IMR-90 (cell line): Measurements from ENCODE around the gene SARM1. TPM values are rescaled to one million over a fixed set of nuclear protein-coding genes. Genes with fewer than 3 reads are reported as not detected.

ENCODE experiments used
- ATAC-seq: fragments of 200-7000 bp; cut with Tn5 transposase; 2 replicates; pipeline ENCODE4 v1.9.1; 2020; ENCODE audit warnings: low read depth, mild to moderate bottlenecking, moderate library complexity
- BruUV-seq: library from RNA; stranded (reverse); fragments of 400-500 nt; replicated peaks from 2 replicates; lab custom pipeline; 2021; lab: Mats Ljungman, UMichigan
- CTCF ChIA-PET: fragments of 300-600 bp; formaldehyde crosslinking; extraction: SDS; loops from one replicate; lab custom pipeline; 2021; ENCODE audit warnings: antibody characterized with exemption; lab: Yijun Ruan, JAX
- POLR2A ChIA-PET: fragments of 300-600 bp; sonication (Branson Sonifier 250); formaldehyde crosslinking; loops from one replicate; lab custom pipeline; 2022; ENCODE audit warnings: antibody characterized with exemption; ENCODE audit not compliant: unreplicated experiment; lab: Charles Lee
- DNase-seq: peaks from one replicate; pipeline ENCODE4 v3.0.0; 2013
- H2AFZ ChIP-seq: replicated peaks from 2 replicates; pipeline ENCODE3; 2013; ENCODE audit warnings: low read length, mild to moderate bottlenecking; ENCODE audit not compliant: poor library complexity
- H2AK5ac ChIP-seq: 2 replicates; pipeline ENCODE4 v1.6.1; 2013; ENCODE audit warnings: low read depth, low read length, inconsistent platforms
- H2AK9ac ChIP-seq: replicated peaks from 2 replicates; pipeline ENCODE3; 2013; ENCODE audit warnings: mild to moderate bottlenecking, low read depth, low read length, moderate library complexity; ENCODE audit not compliant: poor library complexity
- H2BK120ac ChIP-seq: 2 replicates; pipeline ENCODE4 v1.6.1; 2013; ENCODE audit warnings: low read depth, low read length, inconsistent platforms
- H2BK15ac ChIP-seq: 3 replicates; pipeline ENCODE4 v1.6.1; 2013; ENCODE audit warnings: low read depth, low read length, inconsistent platforms
- H2BK20ac ChIP-seq: 2 replicates; pipeline ENCODE4 v1.6.1; 2013; ENCODE audit warnings: low read depth, mild to moderate bottlenecking, inconsistent platforms, low read length, moderate library complexity
- H2BK5ac ChIP-seq: 2 replicates; pipeline ENCODE4 v1.6.1; 2013; ENCODE audit warnings: mild to moderate bottlenecking, low read depth, low read length, inconsistent platforms; ENCODE audit not compliant: poor library complexity, severe bottlenecking
- H3K14ac ChIP-seq: replicated peaks from 2 replicates; pipeline ENCODE4 v1.6.1; 2013; ENCODE audit warnings: low read depth, low read length, inconsistent platforms
- H3K18ac ChIP-seq: 2 replicates; pipeline ENCODE4 v1.6.1; 2013; ENCODE audit warnings: low read depth, low read length, control low read depth
- H3K23ac ChIP-seq: 2 replicates; pipeline ENCODE4 v1.6.1; 2013; ENCODE audit warnings: low read depth, low read length, inconsistent platforms
- H3K27ac ChIP-seq: 2 replicates; pipeline ENCODE4 v1.5.1; 2013; ENCODE audit warnings: mild to moderate bottlenecking, control low read depth, low read length; ENCODE audit not compliant: insufficient read depth
- H3K27me3 ChIP-seq: 2 replicates; pipeline ENCODE4 v1.6.1; 2013; ENCODE audit warnings: low read length; ENCODE audit not compliant: control insufficient read depth, insufficient read depth
- H3K36me3 ChIP-seq: 2 replicates; pipeline ENCODE4 v1.6.1; 2013; ENCODE audit warnings: low read length, mixed read lengths; ENCODE audit not compliant: control insufficient read depth, insufficient read depth
- H3K4ac ChIP-seq: 2 replicates; pipeline ENCODE4 v1.6.1; 2013; ENCODE audit warnings: low read depth, low read length, inconsistent platforms
- H3K4me1 ChIP-seq: 2 replicates; pipeline ENCODE4 v1.6.1; 2013; ENCODE audit warnings: low read length, mixed read lengths; ENCODE audit not compliant: control insufficient read depth, insufficient read depth
- H3K4me2 ChIP-seq: 2 replicates; pipeline ENCODE4 v1.6.1; 2013; ENCODE audit warnings: low read depth, mild to moderate bottlenecking, control low read depth, low read length, moderate library complexity
- H3K4me3 ChIP-seq: 2 replicates; pipeline ENCODE4 v1.5.1; 2013; ENCODE audit warnings: low read depth, mild to moderate bottlenecking, control low read depth, low read length, moderate library complexity; ENCODE audit not compliant: insufficient read depth
- H3K56ac ChIP-seq: 2 replicates; pipeline ENCODE4 v1.6.1; 2013; ENCODE audit warnings: low read length, inconsistent platforms; ENCODE audit not compliant: insufficient read depth; ENCODE audit errors: extremely low read depth
- H3K79me1 ChIP-seq, 2 experiments: 2 replicates each; pipeline ENCODE4 v1.6.1; 2013; ENCODE audit warnings: low read length in 2 of 2, inconsistent platforms in 1 of 2, low read depth in 1 of 2
- H3K9ac ChIP-seq: 2 replicates; pipeline ENCODE4 v1.6.1; 2013; ENCODE audit warnings: low read depth, low read length, control low read depth
- H3K9me1 ChIP-seq: 2 replicates; pipeline ENCODE4 v1.6.1; 2013; ENCODE audit warnings: low read length, inconsistent platforms; ENCODE audit not compliant: insufficient read depth
- H3K9me3 ChIP-seq: 2 replicates; pipeline ENCODE4 v1.6.1; 2013; ENCODE audit warnings: low read length; ENCODE audit not compliant: control insufficient read depth, insufficient read depth
- H4K20me1 ChIP-seq: 2 replicates; pipeline ENCODE4 v1.6.1; 2013; ENCODE audit warnings: low read length, inconsistent platforms; ENCODE audit not compliant: insufficient read depth
- H4K5ac ChIP-seq: 2 replicates; pipeline ENCODE4 v1.6.1; 2013; ENCODE audit warnings: mild to moderate bottlenecking, low read depth, low read length, control low read depth
- H4K8ac ChIP-seq, 2 experiments: 2 replicates each; pipeline ENCODE4 v1.6.1; 2013; ENCODE audit warnings: low read depth in 2 of 2, low read length in 2 of 2, control low read depth in 1 of 2, inconsistent platforms in 1 of 2
- H4K91ac ChIP-seq: 2 replicates; pipeline ENCODE4 v1.6.1; 2013; ENCODE audit warnings: low read depth, low read length, inconsistent platforms; ENCODE audit not compliant: insufficient read depth
- BHLHE40 ChIP-seq: fragments of 150-350 bp; IDR thresholded peaks from 2 replicates; pipeline ENCODE4 v1.6.1; 2016; ENCODE audit warnings: mild to moderate bottlenecking, low read depth, low read length
- MAFK ChIP-seq: IDR thresholded peaks from 2 replicates; pipeline ENCODE4 v1.6.1; 2012; ENCODE audit warnings: low read depth, low read length, improper control_type of control experiment
- WGBS, 2 experiments: methylation state at CpG; one replicate each; pipeline versions ENCODE4 v1.1.5 to v1.1.7; 2013; ENCODE audit warnings: missing lambda C conversion rate in 2 of 2; ENCODE audit not compliant: insufficient read length in 1 of 2; ENCODE audit errors: extremely low coverage in 2 of 2; 5-methylcytosine and 5-hydroxymethylcytosine counted together
- dilution Hi-C: fragments of 300-500 bp; cut with HindIII; formaldehyde crosslinking; loops from one replicate; pipeline ENCODE4 v1.14.3; 2018; ENCODE audit warnings: low sequenced_read_pairs; ENCODE audit not compliant: unreplicated experiment
- in situ Hi-C: fragments of 300-500 bp; cut with MboI; formaldehyde crosslinking; loops from 3 replicates; pipeline ENCODE4 v1.14.3; 2019; ENCODE audit warnings: low sequenced_read_pairs, inconsistent platforms, mixed read lengths
- intact Hi-C: fragments of 100-400 bp; cut with micrococcal nuclease; formaldehyde crosslinking; loops from 2 replicates; pipeline ENCODE4 v1.10.0; 2022
- microRNA-seq, 2 experiments: library from miRNA; stranded (forward) in 1 of 2; unstranded in 1 of 2; fragments of 10-50 nt in 1 of 2; fragments of <30 nt in 1 of 2; gene quantifications in 1 of 2; microRNA quantifications in 1 of 2; one replicate each; pipeline versions ENCODE3 to v1.1.0; 2013 to 2020; ENCODE audit not compliant: insufficient read depth in 1 of 2, insufficient read length in 1 of 2, unreplicated experiment in 1 of 2
- polyA plus RNA-seq, 3 experiments: library from polyadenylated mRNA; depleted of rRNA; stranded (reverse); fragments of >200 nt; gene quantifications; 2 replicates each; pipeline ENCODE4 v1.2.3, GENCODE V29; 2012; ENCODE audit warnings: low replicate concordance in 1 of 3
- total RNA-seq: library from RNA; depleted of rRNA; stranded (reverse); fragments of >200 nt; gene quantifications from 2 replicates; pipeline ENCODE4 v1.2.3, GENCODE V29; 2012; rRNA removed

The SARM1 gene
- total and polyA plus RNA-seq, 2 of the 4 experiments (the other 2 are of a cell fraction) = 3.4 to 11.4 TPM

DNA sequence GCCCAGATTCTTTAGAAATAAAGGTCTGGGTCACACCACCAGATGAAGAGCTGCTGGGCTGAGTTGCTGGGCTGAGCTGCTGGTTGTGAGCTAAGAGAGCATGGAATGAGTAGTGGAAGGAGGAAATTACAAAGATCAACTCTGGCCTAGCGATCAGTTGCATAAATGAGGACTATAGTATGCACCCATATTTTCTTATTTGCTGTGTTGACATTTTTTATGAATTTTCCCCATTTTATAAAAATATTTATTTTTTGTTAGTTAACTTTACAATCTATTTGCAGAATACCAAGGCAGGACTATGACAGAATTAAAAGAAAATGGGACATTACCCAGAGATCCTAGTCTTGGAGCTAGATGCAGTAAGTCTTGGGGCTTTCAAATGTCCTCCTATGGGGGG, 78.4 kb downstream of the SARM1 start:
- Histone ChIP-seq H4K5ac (no peak overlapping the region), H2BK120ac (no peak overlapping the region), H3K23ac (no peak overlapping the region), H3K9me1 (no peaks in the 10 kb centered on the region), H3K4me3 (no peak overlapping the region), H3K27me3 (peaks cover 10% of the 10 kb centered on the region), H3K9me3 (no peaks in the 10 kb centered on the region), H3K79me1 (no peaks in the 10 kb centered on the region), H2BK15ac (no peak overlapping the region), H3K56ac (no peak overlapping the region), H4K8ac (no peak overlapping the region), H2AK5ac (no peak overlapping the region), H2AFZ (no peak overlapping the region), H3K9ac (no peak overlapping the region), H3K4me1 (no peaks in the 10 kb centered on the region), H3K14ac (no peak overlapping the region), H4K20me1 (no peaks in the 10 kb centered on the region), H3K18ac (no peak overlapping the region), H4K91ac (no peak overlapping the region), H3K36me3 (no peaks in the 10 kb centered on the region), H2AK9ac (no peak overlapping the region), H3K27ac (no peak overlapping the region), H3K4me2 (no peak overlapping the region), H3K4ac (no peak overlapping the region), H2BK5ac (no peak overlapping the region), H2BK20ac (no peak overlapping the region)
- BruUV-seq = no TSS peak
- in situ Hi-C loops (no loop called here), dilution Hi-C loops (no loop called here), intact Hi-C loops (no loop called here)
- POLR2A ChIA-PET = no interaction called here
- ATAC-seq (no peak), DNase-seq (no peak)
- whole genome bisulfite sequencing, 2 experiments = no CpG with 5 or more reads among the region's 1 CpG
- CTCF ChIA-PET = no interaction called here
- TF ChIP-seq BHLHE40 = no peak
- TF ChIP-seq MAFK = peak; percentile 75

Small RNA genes within 50 kb of the gene (microRNA-seq; reads per million reads assigned to microRNA genes)
- not detected for gene MIR4723 (ENCODE audit: unreplicated experiment)

Other genes with a start within 250 kb of the SARM1 start
- 21.3 and 23.1 TPM in 2 replicates for gene TMEM97, start 52.5 kb upstream of the SARM1 start, total RNA-seq
- gene TMEM97, start 52.5 kb upstream of the SARM1 start, polyA plus RNA-seq (2012; rRNA removed) = 10.4 and 12.3 TPM in 2 replicates
- 25.5 and 37.8 TPM in 2 replicates for gene IFT20, start 36.2 kb upstream of the SARM1 start, total RNA-seq
- 40.0 and 46.3 TPM in 2 replicates for gene IFT20, start 36.2 kb upstream of the SARM1 start, polyA plus RNA-seq (2012; rRNA removed)
- gene TNFAIP1, start 35.9 kb upstream of the SARM1 start, total RNA-seq = 45.3 and 49.1 TPM in 2 replicates
- 62.9 and 75.9 TPM in 2 replicates for gene TNFAIP1, start 35.9 kb upstream of the SARM1 start, polyA plus RNA-seq (2012; rRNA removed)
- 58.3 and 66.7 TPM in 2 replicates for gene POLDIP2, start 14.2 kb upstream of the SARM1 start, total RNA-seq
- gene POLDIP2, start 14.2 kb upstream of the SARM1 start, polyA plus RNA-seq (2012; rRNA removed) = 72.0 and 77.8 TPM in 2 replicates
- gene SEBOX, start 6.5 kb upstream of the SARM1 start, total RNA-seq = not detected in 2 replicates
- not detected in 2 replicates for gene SEBOX, start 6.5 kb upstream of the SARM1 start, polyA plus RNA-seq (2012; rRNA removed)
- gene VTN, start 1.4 kb upstream of the SARM1 start, total RNA-seq = under 0.01 and 0.18 TPM in 2 replicates
- 0.89 and 1.0 TPM in 2 replicates for gene VTN, start 1.4 kb upstream of the SARM1 start, polyA plus RNA-seq (2012; rRNA removed)
- gene SLC46A1, start 34.5 kb downstream of the SARM1 start, total RNA-seq = 2.7 and 2.8 TPM in 2 replicates
- gene SLC46A1, start 34.5 kb downstream of the SARM1 start, polyA plus RNA-seq (2012; rRNA removed) = 3.9 and 4.0 TPM in 2 replicates
- gene SLC13A2, start 102.0 kb downstream of the SARM1 start, total RNA-seq = not detected in 2 replicates
- gene SLC13A2, start 102.0 kb downstream of the SARM1 start, polyA plus RNA-seq (2012; rRNA removed) = not detected in 2 replicates
- not detected in 2 replicates for gene FOXN1, start 134.7 kb downstream of the SARM1 start, total RNA-seq
- gene FOXN1, start 134.7 kb downstream of the SARM1 start, polyA plus RNA-seq (2012; rRNA removed) = not detected in 2 replicates
- 21.7 and 22.4 TPM in 2 replicates for gene UNC119, start 180.9 kb downstream of the SARM1 start, total RNA-seq
- gene UNC119, start 180.9 kb downstream of the SARM1 start, polyA plus RNA-seq (2012; rRNA removed) = 57.4 and 63.2 TPM in 2 replicates
- gene PIGS, start 199.8 kb downstream of the SARM1 start, total RNA-seq = 27.5 and 28.7 TPM in 2 replicates
- 77.9 and 78.9 TPM in 2 replicates for gene PIGS, start 199.8 kb downstream of the SARM1 start, polyA plus RNA-seq (2012; rRNA removed)
- 46.1 and 47.0 TPM in 2 replicates for gene ALDOC, start 205.2 kb downstream of the SARM1 start, total RNA-seq
- gene ALDOC, start 205.2 kb downstream of the SARM1 start, polyA plus RNA-seq (2012; rRNA removed) = 62.6 and 69.7 TPM in 2 replicates
- 55.5 and 60.8 TPM in 2 replicates for gene SPAG5, start 227.3 kb downstream of the SARM1 start, total RNA-seq
- gene SPAG5, start 227.3 kb downstream of the SARM1 start, polyA plus RNA-seq (2012; rRNA removed) = 40.3 and 47.3 TPM in 2 replicates
- gene RSKR, start 242.5 kb downstream of the SARM1 start, total RNA-seq = 2.2 and 2.8 TPM in 2 replicates
- gene RSKR, start 242.5 kb downstream of the SARM1 start, polyA plus RNA-seq (2012; rRNA removed) = 5.9 and 6.8 TPM in 2 replicates